ENCODE measurements around the gene AKNA. TPM values are rescaled to one million over a fixed set of nuclear protein-coding genes. Genes with fewer than 3 reads are reported as not detected.

Gene AKNA
- total and polyA plus RNA-seq, 2 of the 8 experiments (the other 6 are each of a cell fraction or from before 2014, with no cell fraction given), result 21.0 to 27.4 TPM

- TF ChIP-seq JUN (IDR thresholded peaks at IDR 0.05; ENCODE audit: low read depth, low read length) (no peak), EZH2 (IDR thresholded peaks at IDR 0.05; ENCODE audit: low read depth, low read length, severe bottlenecking) (no peak), NANOG (IDR thresholded peaks at IDR 0.05; ENCODE audit: insufficient read depth, low read depth, low read length, poor library complexity, severe bottlenecking) (no peak), TEAD4 (IDR thresholded peaks at IDR 0.05; ENCODE audit: low read depth, low read length) (no peak)
Measured at GRCh38 chr9:114359801-114360200, 28.0 kb downstream of the AKNA start (continued).
